ENCODE results near the gene IGLL1.
A peak's percentile ranks its signal among the peaks of the same experiment; 100 is the strongest.
"Not testable (repeated sequence)": the region's sequence is repeated elsewhere in the genome, so short reads cannot be mapped to it uniquely, and the experiment has no call there.

IGLL1 gene

GRCh38 chr22:23539135-23539838 is 40.8 kb downstream of the IGLL1 start:
- peak; percentile 54 for DNase-seq

- not testable (repeated sequence) for DNase-seq
Measured at GRCh38 chr22:23538696-23539030, 41.4 kb downstream of the IGLL1 start.

- not testable (repeated sequence) for DNase-seq
Measured at GRCh38 chr22:23537830-23538695, 42.0 kb downstream of the IGLL1 start.

GRCh38 chr22:23537416-23537815 is 42.7 kb downstream of the IGLL1 start:
- DNase-seq = no peak

- no peak for DNase-seq
Measured at GRCh38 chr22:23536821-23537345, 43.2 kb downstream of the IGLL1 start.

GRCh38 chr22:23535790-23536661 is 44.1 kb downstream of the IGLL1 start:
- DNase-seq = peak; percentile 14

GRCh38 chr22:23534851-23535717 is 45.0 kb downstream of the IGLL1 start:
- no peak for DNase-seq

- DNase-seq = no peak
Measured at GRCh38 chr22:23534201-23534850, 45.8 kb downstream of the IGLL1 start.

GRCh38 chr22:23533771-23534191 is 46.3 kb downstream of the IGLL1 start:
- no peak for DNase-seq

GRCh38 chr22:23533328-23533762 is 46.7 kb downstream of the IGLL1 start:
- DNase-seq = no peak

GRCh38 chr22:23532731-23533130 is 47.4 kb downstream of the IGLL1 start:
- no peak for DNase-seq

- DNase-seq = no peak
Measured at GRCh38 chr22:23531966-23532705, 48.0 kb downstream of the IGLL1 start.

GRCh38 chr22:23531283-23531956 is 48.7 kb downstream of the IGLL1 start:
- DNase-seq = no peak

- no peak for DNase-seq
Measured at GRCh38 chr22:23530766-23531282, 49.3 kb downstream of the IGLL1 start.

GRCh38 chr22:23530106-23530505 is 50.0 kb downstream of the IGLL1 start:
- DNase-seq = no peak

- DNase-seq = no peak
Measured at GRCh38 chr22:23529166-23530103, 50.7 kb downstream of the IGLL1 start.

- no peak for DNase-seq
Measured at GRCh38 chr22:23527971-23528740, 51.9 kb downstream of the IGLL1 start.

Measured in NCI-H2029 treated with DMSO at 0.1 percent for 48 hours (cell line).